ENCODE results near the gene DDRGK1. TPM values are rescaled to one million over a fixed set of nuclear protein-coding genes. Genes with fewer than 3 reads are reported as not detected.
A peak's percentile ranks its signal among the peaks of the same experiment; 100 is the strongest.

The DDRGK1 gene
- total RNA-seq, 4 donors from 2014 or later: 37.7 to 74.9 (median 40.1) TPM

DNA sequence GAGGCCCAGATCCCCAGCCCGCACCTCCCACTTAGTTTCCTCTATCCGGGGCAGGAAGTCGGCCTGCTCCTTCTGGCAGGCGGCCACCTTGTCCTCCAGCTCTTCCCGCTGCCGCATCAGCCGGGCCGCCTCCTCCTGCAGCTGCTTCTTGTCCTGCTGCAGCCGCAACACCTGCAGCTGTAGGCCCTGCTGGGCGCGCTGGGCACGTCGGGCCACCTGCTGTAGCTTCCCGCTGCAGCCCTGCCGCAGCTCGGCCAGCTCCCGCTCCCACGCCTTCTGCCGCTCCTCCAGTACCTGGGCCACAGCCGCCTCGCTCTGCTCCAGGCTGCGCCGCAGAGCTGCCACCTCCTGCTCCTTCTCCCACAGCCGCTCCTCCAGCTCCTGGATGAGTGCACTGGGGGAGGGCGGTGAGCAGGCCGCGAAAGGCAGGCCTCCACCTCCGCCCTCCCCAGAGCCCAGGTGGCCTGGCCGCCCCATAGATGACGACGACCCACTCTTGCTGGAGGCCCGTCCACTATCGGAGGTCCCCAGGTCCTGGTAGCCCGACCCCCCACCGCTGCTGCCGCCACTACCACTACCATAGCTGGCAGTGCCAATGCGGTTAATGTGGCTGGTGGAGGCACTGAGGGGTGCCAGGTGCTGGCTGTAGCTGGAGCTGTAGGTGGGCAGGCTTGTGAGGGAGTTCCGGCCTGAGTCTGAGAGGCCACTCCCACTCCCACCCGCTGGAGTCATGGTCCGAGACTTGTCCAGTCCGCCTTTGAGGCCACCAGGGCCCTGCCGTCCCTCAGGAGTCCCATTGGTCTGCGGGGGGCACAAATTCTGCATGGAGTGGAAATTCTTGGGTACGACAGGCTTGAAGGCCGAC, 38.8 kb downstream of the DDRGK1 start:
- intact Hi-C loops (cut with DNase I; ENCODE audit: low total_unique reads): no loop called here
- DNase-seq: peak; percentile 37
- TF ChIP-seq, protein P1, sequence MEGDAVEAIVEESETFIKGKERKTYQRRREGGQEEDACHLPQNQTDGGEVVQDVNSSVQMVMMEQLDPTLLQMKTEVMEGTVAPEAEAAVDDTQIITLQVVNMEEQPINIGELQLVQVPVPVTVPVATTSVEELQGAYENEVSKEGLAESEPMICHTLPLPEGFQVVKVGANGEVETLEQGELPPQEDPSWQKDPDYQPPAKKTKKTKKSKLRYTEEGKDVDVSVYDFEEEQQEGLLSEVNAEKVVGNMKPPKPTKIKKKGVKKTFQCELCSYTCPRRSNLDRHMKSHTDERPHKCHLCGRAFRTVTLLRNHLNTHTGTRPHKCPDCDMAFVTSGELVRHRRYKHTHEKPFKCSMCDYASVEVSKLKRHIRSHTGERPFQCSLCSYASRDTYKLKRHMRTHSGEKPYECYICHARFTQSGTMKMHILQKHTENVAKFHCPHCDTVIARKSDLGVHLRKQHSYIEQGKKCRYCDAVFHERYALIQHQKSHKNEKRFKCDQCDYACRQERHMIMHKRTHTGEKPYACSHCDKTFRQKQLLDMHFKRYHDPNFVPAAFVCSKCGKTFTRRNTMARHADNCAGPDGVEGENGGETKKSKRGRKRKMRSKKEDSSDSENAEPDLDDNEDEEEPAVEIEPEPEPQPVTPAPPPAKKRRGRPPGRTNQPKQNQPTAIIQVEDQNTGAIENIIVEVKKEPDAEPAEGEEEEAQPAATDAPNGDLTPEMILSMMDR (IDR thresholded peaks at IDR 0.05): no peak
- no peak for TF ChIP-seq POLR2A (IDR thresholded peaks at IDR 0.05)
- Histone ChIP-seq H3K9me3 (no peaks in the 10 kb centered on the region), H3K27me3 (no peaks in the 10 kb centered on the region), H3K27ac (no peak overlapping the region), H3K4me1 (no peaks in the 10 kb centered on the region), H3K4me3 (no peak overlapping the region), H3K36me3 (no peaks in the 10 kb centered on the region)

DNA sequence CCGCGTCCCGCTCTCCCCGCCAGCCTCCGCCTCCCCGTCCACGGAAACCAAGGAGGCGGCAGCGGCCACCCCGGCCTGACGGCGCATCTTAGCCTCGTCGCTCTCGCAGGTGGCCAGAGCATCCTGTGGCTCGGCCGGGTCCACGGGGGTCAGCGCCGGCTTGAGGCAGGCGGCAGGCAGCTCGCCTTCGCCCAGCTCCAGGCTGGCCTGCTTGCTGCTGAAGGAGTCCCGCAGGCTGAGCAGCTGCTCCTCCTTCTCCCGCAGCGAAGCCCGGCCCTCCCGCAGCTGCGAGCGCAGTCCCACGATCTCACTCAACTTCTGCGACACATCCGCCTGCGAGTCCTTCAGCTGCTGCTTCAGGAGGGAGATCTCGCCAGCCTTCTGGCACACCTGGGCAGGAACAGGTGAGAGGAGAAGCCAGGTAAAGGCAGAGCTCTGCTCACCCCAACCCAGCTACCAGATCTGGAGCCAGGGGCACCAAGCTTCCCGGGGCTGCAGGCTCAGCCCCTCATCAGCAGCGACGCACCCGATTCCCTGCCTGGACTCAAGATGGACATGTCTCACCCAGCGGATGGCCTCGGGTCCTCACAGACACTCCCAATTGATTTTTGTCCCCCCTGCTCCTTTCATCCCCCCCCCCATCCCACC, 39.6 kb downstream of the DDRGK1 start:
- intact Hi-C loops (cut with DNase I; ENCODE audit: low total_unique reads): no loop called here
- Histone ChIP-seq H3K27me3 (no peaks in the 10 kb centered on the region), H3K36me3 (no peaks in the 10 kb centered on the region), H3K4me3 (no peak overlapping the region), H3K9me3 (no peaks in the 10 kb centered on the region), H3K27ac (no peak overlapping the region), H3K4me1 (no peaks in the 10 kb centered on the region)
- no peak for DNase-seq
- TF ChIP-seq POLR2A (IDR thresholded peaks at IDR 0.05): no peak
- TF ChIP-seq, protein P1 (IDR thresholded peaks at IDR 0.05): no peak

DNA sequence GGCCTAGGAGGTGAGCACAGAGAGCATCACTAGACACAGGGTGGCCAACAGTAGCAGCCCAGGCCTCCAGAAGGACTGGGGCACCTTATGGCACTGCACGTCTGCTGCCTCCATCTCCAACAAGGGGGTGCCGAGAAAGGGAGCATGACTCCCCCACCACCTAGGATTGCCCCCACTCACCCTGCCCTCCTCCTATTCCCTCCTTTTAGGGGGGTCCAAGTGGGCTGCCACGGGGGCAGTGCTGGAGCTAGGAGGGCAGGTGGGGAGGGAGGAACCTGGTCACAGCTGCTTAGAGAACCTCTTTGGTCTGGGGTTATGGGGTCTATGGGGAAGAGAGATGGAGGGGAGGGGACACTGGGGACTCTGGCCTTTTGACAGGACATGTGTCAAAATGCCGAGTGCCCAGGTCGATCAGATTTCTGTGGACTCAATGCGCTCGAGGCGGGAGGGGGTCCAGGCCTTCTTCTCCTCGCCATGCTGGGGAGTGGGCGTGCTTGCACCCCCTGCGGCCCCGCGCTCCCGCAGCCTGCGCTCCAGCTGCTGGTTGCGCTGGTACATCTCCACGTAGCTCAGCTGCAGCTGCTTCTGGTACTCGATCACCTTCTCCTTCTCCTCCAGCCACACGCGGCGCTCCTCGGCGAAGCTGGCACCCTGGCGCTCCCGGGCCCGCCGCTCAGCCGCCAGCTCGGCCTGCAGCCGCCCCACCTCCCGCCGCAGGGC, 40.3 kb downstream of the DDRGK1 start:
- Histone ChIP-seq H3K27me3 (no peaks in the 10 kb centered on the region), H3K4me1 (no peaks in the 10 kb centered on the region), H3K4me3 (no peak overlapping the region), H3K27ac (no peak overlapping the region), H3K36me3 (no peaks in the 10 kb centered on the region), H3K9me3 (no peaks in the 10 kb centered on the region)
- no peak for DNase-seq
- TF ChIP-seq, protein P1 (IDR thresholded peaks at IDR 0.05): no peak
- TF ChIP-seq POLR2A (IDR thresholded peaks at IDR 0.05): no peak
- intact Hi-C loops (cut with DNase I; ENCODE audit: low total_unique reads): no loop called here

DNA sequence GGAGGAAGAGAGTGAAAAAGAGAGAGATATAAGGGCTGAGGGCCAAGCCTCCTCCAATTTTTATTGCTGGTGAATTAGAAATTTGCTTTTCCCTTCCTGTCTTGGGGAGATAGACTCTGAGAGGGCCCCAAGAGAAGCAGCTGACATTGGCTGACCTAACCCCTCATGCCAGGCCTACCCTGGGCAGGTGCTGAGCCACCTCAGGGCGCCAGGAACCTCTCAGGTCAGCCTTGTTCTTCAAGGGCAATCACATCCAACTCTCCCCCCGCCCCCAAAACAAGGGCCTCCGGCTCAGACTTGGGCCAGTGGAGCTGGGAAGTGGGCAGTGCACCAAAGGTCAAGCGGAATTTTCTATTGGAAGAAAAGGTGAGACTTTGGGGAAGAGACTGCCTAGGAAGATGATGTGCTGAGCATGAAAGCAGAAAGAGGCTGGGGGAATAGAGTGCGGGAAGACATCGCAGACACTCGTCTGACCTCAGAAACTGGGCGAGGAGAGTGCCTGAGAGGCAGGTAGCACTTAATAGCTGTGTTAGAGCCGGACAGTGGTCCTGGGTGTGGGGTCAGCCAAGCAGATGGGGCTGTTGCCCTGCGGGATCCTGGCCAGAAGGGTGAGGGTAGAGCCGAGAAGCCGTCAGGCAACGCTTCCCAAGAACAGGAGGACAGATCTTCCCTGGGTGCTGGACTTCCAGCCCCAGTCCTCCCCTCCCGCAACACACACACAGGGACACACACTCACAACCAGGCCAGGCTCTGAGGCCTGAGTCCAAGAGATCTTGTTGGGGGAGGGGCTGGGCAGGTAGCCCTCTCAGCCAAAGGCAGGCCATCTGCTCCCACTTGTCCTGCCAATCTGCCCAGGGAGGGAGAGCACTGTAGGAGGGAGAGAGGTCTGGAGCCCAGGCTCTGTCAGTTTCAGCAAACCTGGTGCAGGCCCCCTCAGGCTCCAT, 41.1 kb downstream of the DDRGK1 start:
- intact Hi-C loops (cut with DNase I; ENCODE audit: low total_unique reads): no loop called here
- no peak for DNase-seq
- TF ChIP-seq POLR2A (IDR thresholded peaks at IDR 0.05): no peak
- TF ChIP-seq, protein P1 (IDR thresholded peaks at IDR 0.05): no peak

More for the DNA sequence above, 41.1 kb downstream of the DDRGK1 start:
- no peaks in the 10 kb centered on the region for H3K36me3 ChIP-seq
- H3K9me3 ChIP-seq: no peaks in the 10 kb centered on the region
- H3K4me3 ChIP-seq: no peak overlapping the region
- H3K27me3 ChIP-seq: no peaks in the 10 kb centered on the region
- no peak overlapping the region for H3K27ac ChIP-seq
- H3K4me1 ChIP-seq: peaks cover 0 to 8% of the 10 kb centered on the region in 2 donors

Measured in uterus (tissue), 4 donors.